Activated gamma-delta T cell treated with anti-CD3 and anti-CD28 coated beads, Interleukin-2, amount 50 U/mL, for 16 hours (primary cell): ENCODE data around the gene AEBP1.

Experiments
- DNase-seq: peaks from one replicate; pipeline ENCODE4 v3.0.0-alpha.2; 2020; ENCODE audit warnings: low read depth

The AEBP1 gene

DNA sequence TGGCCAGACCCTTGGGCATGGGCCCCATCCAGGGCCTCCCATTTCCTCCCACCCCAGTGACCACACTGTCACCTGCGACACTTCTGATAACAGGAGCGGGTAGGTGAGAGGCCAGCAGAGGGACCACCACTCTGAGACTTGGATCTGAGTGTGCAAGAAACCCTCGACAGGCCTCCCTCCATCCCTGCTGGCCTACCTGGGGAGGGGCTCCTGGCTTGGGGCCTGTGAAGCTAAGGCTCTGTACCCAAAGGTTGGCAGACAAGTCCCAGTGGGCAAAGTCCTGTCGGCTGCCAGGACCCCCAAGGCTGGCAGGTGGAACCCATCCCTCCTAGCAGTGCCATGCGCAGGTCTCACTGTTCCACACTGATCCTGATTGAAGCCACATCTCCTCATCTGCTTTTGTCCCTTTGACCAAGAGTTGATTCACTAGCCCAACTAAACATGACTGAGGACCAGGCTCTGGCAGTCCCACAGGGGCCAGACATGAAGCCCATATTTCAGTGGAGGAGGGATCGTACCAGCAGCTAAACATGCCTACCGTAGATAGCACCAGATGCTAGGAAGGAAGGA is 37.6 kb upstream of the AEBP1 start:
- no peak for DNase-seq

DNA sequence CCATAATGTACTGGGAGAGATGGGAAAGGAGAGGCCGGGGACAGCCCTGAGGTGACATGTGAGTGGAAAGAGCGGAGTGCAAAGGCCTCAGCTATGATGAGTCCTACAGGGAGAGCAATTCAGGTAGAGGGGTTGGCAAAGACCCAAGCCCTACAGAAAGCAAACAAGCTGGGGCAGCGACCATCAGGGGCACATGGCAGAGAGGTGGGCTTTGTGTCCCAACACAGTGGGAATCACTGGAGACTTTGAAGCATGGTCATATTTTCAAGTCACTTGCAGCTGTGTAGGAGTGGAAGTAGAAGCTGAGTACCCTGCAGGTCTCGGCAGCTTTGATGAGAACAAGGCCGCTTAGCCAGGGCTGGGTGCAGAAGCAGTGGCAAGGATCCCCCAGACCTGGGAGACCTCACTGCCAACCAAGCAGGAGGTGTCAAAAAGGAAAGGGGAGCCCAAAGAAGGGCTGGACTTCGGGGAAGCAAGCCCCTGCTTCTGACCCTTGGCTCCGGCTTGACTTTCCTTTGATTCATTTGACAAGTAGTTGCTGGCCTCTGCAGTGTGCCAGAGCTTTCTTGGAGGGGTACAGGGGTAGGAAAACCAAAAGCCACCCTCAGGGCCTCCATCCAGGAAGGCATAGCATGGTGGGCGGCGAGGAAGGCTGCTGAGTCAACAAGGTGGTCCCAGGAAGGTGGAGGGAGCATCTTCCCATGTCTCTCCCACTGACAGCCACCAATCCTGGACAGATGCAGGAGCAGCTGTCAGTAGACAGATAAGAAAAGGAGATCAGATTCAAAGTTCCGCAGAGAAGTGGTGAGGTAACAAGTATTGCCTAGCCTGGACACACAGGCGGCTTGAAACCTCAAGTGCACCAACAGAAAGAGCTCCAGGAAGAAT is 36.8 kb upstream of the AEBP1 start:
- no peak for DNase-seq

DNA sequence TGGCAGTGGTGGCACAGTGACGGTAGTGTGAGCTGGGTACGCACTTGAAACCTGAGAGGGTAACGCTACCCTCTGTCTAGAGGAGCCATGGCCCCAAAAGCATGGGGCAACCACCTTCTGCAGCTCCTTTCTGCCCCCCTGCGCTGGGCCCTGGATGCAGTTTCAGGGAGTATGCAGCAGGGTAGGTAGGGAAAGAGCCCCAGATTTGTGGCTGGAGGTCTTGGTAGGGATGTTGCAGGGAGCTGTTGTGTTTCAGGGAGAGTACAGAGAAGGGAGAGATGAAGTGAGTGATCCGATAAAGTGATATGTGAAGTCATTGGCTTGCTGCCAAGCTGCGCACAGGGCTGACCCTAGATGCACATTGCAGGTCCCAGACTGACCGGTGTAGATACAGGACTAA is 36.1 kb upstream of the AEBP1 start:
- DNase-seq, result no peak

DNA sequence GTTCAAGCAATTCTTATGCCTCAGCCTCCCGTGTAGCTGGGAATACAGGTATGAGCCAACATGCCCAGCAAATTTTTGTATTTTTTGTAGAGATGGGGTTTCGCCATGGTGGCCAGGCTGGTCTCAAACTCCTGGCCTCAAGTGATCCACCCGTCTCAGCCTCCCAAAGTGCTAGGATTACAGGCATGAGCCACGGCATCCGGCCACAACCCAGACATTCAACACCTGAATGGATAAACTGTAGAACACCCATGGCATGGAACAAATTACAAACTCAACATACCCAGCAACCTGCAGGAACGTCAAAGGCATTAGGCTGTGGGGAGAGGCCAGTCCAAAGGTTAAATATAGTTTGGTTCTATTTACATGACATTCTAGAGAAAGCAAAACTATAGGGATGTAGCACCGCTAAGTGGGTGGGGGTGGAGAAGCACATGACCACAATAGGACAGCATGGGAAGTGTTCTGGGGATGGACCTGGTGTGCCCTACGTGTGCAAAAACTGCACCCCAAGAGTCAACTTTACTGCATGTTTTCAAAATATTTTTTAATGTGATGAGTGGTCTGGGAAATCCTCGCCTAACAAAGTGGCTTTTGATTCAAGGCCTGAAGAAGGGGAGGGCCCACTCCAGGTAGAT is 32.3 kb upstream of the AEBP1 start:
- DNase-seq, result no peak

DNA sequence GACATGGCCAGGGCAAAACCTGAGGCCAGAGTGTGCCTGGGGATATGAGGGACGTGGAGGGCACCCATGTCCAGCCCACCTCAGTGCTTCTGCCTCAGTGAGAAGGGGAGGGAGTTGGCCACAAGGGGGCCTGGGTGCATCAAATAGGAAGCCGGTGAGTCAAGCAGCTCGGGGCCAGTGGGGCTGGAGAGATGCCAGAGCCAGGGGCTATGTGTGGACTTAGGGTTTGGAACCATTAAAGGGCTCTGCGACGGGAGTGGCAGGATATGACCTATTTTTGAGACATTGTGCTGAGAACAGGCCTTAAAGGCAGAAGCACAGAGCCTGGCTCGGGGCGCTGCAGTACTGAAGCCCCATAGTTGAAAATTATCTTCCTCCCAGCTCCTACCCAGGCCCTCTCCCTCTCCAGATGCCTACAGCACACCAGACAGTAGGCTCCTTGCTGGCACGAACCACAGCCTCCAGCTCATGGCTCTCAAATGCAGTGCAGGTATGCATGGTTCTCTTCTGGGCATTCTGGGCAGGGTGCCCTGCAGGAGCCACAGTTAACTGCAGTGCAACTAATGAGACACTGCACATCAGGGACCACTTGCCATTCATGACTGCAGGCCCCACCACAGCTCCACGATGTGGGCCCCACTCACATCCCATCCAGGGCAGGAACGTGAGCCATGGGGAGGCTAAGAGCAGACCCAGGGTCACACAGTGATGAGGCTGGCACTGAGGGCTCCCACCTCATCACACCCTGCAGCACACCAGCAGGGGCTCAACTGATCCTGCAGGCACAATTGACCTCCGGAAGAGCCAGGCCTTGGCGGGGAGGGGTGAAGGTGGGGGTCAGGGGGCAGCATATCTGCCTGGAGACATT is 31.5 kb upstream of the AEBP1 start:
- peak; percentile 32 for DNase-seq

DNA sequence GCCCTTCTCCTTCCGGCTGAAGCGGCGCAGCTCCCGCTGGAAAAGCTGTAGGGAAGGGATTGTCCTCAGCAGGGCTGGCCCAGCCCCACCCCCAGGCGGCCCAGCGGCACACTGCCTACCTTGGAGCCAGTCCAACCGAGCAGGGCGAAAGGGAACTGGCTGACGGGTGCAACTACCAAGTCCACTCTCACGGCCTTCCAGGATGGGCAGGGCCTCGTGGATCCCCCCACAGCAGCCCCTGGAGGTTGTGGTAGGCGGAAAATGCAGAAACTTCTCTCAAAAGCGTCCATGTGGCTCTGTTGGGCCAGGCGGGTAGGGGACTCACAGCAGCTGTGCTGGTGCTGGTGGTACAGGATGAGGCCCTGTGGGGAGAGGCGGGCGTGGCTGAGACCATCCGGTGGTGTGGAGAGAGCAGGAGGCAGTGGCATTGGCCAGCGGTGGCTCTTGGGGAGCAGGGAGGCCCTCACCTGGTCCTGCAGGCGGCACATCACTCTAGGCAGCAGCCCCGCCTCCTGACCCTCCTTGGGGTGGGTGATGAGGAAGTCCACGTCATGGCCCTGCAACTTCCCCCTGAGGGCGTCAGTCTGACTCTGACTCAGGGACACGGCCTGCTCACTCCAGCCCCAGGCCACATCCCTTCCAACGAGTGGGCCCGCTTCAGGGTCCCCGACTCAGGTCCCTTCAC is 30.3 kb upstream of the AEBP1 start:
- DNase-seq, result peak; percentile 61

DNA sequence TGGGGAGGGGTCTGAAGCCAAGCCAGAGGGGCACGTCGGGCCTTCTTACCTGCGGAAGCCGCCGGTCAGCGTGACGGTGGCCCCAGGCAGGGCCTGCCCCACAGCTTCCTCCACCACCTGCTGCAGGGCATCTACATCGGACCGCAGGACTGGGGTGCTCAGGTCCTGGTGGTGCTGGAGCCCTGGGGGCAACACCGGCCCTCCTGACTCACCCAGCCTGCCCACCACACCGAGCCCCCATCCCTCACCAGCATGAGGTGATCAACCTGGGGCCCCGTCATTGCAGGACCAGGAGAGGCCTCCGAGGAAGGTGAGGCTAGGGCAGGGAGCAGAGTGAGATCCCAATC is 29.8 kb upstream of the AEBP1 start:
- DNase-seq, result no peak

DNA sequence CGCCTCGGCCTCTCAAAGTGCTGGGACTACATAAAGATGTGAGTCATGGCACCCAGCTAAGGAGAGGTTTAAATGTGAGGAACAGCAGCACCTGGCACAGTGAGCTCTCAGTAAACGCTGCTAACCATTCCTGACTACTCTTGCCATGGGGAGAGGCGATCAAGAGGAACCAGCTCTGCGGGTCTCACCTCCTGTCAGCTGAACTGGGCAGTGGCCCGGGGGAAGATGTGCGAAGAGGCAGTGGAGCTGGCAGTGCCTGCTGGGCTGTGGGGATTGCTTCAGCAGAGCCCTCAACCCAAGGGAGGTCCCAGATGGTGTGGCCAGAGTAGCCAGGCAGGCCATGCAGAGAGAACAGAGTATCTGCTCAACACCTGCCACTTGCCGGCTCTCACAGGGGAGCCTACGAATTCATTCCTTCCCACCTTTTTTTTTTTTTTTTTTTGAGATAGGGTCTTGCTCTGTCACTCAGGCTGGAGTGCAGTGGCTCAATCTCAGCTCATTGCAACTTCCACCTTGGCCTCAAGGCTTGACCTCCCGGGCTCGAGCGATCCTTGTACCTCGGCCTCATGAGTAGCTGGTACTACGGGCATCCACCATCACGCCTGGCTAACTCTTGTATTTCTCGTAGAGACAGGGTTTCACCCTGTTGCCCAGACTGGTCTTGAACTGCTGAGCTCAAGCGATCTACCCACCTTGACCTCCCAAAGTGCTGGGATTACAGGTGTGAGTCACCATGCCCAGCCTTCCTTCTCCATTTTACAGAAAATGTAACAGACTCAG is 28.7 kb upstream of the AEBP1 start:
- no peak for DNase-seq

DNA sequence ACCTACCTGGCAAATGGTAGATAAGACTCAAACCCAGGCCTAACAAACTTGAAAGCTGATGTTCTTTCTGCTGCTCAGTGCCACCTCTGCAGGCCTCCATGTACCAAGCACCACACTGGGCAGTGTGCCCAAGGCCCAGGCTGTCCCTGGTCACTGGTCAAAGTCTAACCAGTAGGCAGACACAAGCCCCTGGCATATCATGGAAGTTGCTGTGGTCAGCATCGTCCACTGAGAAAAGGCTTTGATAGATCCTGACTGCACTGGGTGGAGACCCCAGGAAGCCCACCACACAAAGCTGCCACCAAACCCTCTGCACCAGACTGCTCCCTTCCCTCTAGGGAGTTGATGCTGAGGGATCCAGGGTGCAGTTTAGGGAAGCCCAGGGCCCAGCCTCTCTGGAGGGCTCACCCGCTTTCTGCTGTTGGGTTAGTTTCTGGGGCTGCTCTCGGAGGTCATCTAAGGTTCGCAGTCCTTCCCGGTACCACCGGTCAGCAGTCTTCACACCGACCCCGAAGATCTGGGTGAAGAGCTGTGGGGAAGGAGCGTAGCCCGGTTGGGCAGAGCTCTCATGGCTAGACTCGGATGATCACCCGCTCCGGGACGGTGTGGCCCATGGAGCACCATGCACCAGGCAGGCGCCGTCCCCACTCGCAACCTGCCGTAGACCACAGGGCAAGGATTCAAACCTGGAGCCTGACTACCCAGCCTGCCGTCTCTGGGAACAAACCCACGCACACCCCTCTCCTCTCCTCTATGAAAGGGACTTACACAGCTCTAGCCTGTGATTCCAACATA is 27.8 kb upstream of the AEBP1 start:
- DNase-seq, result no peak

DNA sequence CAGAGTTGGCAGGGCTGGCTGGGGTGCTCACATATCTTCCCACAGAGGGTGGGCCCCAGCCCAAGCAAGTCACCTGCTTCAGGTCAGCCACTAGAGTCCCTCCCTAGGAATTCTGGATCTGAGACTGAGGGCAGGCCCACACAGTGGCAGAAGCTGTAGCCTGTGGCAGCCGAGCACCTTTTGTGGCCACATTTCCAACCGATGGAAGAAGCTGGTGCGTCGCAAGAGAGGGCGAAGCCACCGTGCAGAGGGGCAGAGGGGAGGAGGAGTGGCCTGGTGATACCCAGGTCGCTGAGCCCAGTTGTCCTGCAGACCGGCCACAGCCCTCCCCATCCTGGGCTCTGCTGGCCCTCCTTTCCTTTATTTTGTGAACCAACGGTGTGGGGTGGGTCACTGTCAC is 27.1 kb upstream of the AEBP1 start:
- DNase-seq, result no peak

DNA sequence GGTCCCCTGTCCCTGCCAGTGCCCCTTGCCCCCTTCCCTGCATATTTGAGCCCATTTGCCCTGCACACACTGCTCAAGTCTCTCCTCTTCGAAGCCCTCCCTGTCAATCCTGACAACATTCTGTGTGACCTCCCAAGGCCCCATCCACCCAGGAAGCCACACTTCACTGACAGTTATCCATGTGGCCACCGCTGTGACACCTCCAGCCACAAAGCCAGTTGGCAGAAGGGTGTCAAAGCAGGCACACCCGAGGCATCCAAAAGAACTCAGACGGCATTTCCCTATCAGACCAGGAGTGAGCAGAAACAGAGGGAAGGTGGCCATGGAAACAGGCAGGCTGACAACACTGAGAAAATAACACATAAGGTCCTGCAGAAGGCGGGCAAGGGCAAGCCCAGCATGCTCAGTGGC is 26.5 kb upstream of the AEBP1 start:
- DNase-seq, result no peak

DNA sequence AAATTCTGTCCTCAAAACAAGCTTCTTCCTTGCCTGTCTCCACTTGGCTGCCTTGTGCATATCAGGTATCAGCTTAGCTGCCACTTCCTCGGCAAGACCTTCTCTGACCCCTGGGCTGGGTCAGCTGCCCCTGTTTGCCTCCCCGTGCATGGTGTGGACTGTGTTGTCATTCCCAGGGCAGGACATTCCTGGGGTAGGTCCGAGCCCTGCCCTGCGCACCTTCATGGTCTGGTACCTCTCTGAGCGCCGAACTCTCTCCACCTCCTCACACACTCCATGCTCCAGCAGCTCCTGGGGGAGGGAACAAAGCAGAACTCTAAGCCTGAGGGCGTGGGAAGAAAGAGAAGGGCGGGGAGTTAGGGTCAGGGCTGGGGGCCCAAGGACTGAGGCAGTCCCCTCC is 25.6 kb upstream of the AEBP1 start:
- no peak for DNase-seq

DNA sequence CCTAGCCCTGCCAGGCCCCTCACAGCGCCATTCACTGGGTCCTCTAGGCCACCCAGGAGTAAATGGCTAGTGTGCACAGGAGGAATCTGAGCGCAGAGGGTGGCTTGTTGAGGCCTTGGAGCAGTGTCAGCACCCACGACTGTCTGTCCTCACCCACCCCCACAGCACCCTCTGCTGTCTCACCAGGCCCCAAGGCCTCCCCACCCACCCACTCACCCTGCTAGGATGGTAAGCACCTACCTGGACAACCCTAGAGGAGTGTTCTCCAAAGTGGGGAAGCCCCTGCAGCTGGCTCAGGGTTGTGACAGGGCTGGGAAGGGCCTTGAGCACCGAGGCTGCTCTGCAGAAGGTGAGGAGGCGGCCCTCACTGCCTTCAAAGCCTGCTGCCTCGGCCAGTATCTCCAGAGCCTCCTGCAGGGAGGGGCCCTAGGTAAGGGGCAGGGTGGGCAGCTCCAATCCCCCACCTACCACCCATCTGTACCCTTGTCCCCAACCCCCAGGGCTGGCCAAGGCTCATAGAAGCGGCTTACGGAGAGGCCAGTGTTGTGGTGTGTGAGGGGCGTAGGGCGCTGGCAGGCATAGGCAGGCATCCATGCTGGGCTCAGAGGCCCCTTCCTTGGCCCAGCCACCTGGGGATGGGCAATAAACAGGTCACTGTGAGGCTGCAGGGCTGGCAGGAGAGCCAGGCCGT is 24.7 kb upstream of the AEBP1 start:
- no peak for DNase-seq

DNA sequence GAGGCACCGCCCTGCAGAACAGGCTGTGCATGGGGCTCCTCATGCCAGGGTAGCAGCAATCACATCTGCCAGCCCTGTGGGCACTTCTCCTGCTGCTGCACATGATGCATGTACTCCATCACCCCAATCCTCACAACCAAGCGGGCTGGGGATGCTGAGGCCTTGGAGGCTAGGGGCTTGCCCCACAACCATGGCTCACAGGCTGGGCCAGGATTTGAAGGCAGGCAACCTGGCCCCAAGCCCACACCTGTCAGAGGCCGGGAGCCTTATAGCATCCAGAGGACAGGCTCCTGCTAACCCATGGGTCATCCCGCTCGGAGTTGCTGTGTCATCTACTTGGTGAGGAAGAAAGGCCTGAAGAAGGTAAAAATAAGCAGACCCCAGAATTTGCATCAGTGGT is 24.0 kb upstream of the AEBP1 start:
- DNase-seq, result no peak

DNA sequence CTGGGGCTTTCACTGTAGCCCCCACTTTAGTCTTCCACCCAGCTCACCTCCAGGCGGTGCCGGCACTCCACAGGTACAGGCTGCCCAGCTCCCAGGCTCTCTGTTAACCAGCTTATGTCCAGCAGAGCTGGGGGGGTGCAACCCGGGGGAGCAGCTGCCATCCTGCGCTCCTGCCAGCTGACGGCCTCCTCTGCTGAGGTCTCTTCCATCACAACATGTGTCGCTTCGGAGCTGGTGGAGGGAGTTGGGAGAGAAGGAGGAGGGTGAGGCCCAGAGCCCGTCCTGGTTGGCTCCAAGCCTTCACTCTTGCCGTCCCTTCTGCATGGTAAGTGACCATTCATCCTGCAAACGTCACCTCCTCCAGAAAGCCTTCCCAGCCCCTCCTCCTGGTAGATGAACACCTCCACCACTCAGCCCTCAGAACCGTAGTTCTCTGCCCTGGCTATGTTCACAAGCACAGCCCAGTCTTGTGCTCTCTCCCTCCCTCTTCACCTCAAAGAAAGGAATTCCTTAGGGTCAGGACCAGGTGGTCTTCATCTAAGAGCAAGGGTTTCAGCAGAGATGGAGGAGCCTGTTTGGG is 23.4 kb upstream of the AEBP1 start:
- no peak for DNase-seq

DNA sequence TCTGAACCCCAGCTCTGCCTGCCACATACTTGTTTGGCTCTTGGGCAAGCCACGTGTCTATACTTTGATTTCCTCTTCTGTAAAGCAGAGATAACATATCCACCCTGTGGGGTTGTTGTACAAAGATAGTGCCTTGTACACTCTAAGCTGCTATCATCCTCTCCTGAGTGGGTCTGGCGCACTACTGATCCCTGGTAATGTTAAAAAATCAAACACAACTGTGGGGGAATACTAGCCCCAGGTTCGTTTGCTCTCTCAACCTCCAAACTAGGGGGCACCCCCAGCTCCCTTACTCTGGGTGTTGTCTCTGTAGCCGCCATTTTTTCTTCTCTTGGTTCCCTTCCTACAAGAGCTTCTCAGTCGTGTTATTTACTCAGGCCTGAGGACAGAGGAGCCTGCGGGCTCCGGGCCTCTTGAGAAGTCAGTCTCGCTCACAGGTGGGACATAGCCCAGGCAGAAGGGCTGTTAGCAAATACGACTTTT is 22.8 kb upstream of the AEBP1 start:
- no peak for DNase-seq

DNA sequence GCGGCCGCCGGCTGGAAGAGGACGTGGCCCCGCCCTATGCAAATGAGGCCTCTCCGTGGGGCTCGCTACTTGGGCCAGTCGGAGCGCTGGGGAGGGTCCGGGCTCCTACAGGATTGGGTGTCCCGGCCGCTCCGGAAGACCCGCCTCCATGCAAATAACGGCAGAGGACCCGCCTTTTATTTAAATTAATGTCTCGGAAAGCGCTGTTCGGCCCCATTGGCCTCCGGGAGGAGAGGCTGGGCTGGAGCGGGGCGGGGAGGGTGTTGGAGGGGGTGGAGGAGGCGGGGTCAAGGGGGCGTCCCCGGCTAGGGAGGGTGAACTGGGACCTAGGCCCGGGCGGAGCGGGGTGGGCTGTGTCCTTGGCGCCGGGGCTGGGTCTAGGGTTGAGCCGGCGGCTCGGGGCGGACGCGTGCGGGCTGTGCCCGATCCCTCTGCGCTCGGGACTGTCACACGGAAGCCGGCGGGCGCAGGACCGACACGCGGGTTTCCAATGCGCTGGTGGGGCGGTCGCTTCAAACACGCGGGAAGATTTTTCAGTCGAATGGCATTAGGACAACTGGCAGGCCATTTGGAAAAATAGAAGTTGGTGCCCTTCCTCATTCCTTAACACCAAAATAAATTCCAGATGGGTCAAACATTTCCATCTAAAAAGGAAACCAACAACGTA is 21.5 kb upstream of the AEBP1 start:
- DNase-seq, result peak; percentile 96

DNA sequence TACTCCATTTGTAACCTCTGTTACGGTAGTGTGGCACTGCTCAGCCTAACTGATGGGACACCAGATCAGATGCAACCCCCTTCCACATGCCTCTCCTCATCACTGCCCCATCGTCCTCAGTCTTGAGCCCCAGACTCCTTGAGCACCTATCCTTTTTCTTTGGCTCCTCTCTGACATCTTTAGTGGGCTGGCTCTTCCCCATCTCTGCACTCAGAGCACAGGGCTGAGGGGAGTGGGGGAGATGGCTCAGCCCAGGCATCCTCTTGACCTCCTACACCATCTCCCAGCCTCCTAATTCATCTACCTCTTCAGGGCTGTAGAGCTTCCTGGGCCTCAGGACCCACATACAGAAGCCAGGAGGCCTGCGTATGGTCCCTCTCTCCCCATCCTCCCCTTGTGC is 20.3 kb upstream of the AEBP1 start:
- DNase-seq, result no peak

DNA sequence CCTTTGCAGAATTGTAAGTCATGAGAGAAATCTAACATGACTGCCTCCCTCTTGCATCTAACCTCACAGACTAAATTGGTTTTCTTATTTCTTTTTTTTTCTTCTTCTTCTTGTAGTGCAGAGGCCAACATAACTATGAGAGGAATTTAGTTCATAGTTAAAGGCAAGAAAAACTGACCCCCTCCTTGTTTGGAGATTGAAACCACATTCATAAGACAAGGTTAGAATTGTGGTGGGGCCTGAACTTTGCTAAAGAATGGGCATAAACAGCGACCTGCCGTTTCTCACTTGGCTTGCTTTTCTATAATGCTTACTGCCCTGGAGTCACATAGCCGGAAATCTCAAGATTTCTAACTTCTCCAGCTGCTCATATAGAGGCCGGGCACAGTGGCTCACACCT is 19.4 kb upstream of the AEBP1 start:
- no peak for DNase-seq
